22Rv1 (cell line): ENCODE data around the gene GRIK4.

Experiments used
- ZFX ChIP-seq: fragments of 450-650 bp; IDR thresholded peaks from 2 replicates; pipeline ENCODE4 v1.6.1; 2017; ENCODE audit warnings: antibody characterized with exemption, borderline replicate concordance
- TF ChIP-seq, protein P1 (sequence below): fragments of 450-650 bp; IDR thresholded peaks from 2 replicates; pipeline ENCODE4 v1.5.1; 2017; ENCODE audit warnings: mild to moderate bottlenecking

DNA sequence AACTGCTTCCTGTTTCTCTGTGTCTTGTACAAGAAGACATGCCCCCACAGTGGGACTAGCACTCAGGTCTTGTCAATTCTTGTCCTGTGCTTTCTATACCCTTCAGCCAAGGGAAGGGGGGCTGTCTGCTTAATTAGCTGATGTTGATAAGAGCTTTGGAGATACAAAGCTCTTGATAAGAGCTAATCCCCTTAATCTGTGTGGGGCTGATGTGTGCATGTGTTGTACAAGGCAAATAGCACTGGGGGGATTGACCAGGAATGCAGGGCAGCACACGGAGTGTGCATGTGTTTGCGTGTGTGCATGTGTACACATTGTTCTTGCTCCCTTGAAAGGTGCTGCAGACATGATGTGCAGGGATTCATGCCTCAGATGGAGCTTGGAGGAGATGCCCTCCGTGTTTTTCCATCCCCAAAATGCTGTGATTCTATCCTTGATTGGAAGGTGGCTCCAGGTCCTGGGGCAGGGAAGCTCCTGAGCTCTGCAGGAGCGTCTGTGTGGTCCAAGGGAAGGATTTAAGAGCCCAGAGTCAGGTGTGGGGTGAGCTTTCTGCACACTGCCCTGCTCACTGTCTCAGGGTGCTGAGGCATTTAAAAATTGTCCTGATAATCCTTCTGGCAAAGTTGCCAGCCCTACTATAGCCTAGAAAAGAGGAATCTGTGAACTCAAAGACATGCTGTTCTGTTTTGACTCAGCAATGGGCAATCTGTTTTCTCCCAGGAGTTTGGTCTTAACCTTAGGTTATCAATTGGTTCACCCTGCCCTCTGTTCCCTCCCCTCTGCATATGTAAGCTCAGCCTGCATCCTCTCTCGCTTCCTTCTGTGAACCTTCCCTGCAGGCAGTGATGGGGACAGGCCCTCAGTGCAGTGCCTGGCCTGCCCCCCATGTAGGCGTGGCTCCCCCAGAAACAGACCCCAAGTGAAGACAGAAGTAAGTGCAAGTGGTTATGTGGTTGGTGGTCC lies 102.0 kb downstream of the GRIK4 start:
- TF ChIP-seq, protein P1, sequence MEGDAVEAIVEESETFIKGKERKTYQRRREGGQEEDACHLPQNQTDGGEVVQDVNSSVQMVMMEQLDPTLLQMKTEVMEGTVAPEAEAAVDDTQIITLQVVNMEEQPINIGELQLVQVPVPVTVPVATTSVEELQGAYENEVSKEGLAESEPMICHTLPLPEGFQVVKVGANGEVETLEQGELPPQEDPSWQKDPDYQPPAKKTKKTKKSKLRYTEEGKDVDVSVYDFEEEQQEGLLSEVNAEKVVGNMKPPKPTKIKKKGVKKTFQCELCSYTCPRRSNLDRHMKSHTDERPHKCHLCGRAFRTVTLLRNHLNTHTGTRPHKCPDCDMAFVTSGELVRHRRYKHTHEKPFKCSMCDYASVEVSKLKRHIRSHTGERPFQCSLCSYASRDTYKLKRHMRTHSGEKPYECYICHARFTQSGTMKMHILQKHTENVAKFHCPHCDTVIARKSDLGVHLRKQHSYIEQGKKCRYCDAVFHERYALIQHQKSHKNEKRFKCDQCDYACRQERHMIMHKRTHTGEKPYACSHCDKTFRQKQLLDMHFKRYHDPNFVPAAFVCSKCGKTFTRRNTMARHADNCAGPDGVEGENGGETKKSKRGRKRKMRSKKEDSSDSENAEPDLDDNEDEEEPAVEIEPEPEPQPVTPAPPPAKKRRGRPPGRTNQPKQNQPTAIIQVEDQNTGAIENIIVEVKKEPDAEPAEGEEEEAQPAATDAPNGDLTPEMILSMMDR = no peak
- no peak for TF ChIP-seq ZFX
